Cardiac muscle cell (in vitro differentiated cells and primary cell): ENCODE results near the gene NAXE. TPM values are rescaled to one million over a fixed set of nuclear protein-coding genes. Genes with fewer than 3 reads are reported as not detected.
"Not testable (repeated sequence)": the region's sequence is repeated elsewhere in the genome, so short reads cannot be mapped to it uniquely, and the experiment has no call there.

Source experiments
- DNase-seq, 2 donors: peaks; one replicate each; pipeline versions ENCODE4 v3.0.0 to v3.0.0-alpha.2; 2010 to 2017; ENCODE audit warnings: low read depth in 1 of 2, low spot score in 1 of 2
- H3K27ac ChIP-seq: fragments of 200-600 bp; sonication (generic); 2 replicates; pipeline ENCODE4 v1.5.1; 2016
- H3K27me3 ChIP-seq: fragments of 200-600 bp; sonication (generic); 2 replicates; pipeline ENCODE4 v1.6.0; 2016; ENCODE audit warnings: control low read depth
- H3K36me3 ChIP-seq: fragments of 200-600 bp; sonication (generic); 2 replicates; pipeline ENCODE4 v1.5.1; 2016; ENCODE audit warnings: control low read depth
- H3K4me1 ChIP-seq: fragments of 200-600 bp; sonication (generic); 2 replicates; pipeline ENCODE4 v1.8.1; 2017; ENCODE audit warnings: low read depth, mild to moderate bottlenecking, mixed run types
- H3K4me3 ChIP-seq: fragments of 200-600 bp; sonication (generic); 2 replicates; pipeline ENCODE4 v1.5.1; 2016; ENCODE audit warnings: mild to moderate bottlenecking
- H3K9me3 ChIP-seq: fragments of 200-600 bp; sonication (generic); 2 replicates; pipeline ENCODE4 v1.5.1; 2017; ENCODE audit warnings: low read depth, mild to moderate bottlenecking, control low read depth
- CTCF ChIP-seq: IDR thresholded peaks from 2 replicates; pipeline ENCODE4 v1.5.1; 2012; ENCODE audit warnings: low read depth, mild to moderate bottlenecking, low read length
- polyA plus RNA-seq: library from polyadenylated mRNA; unstranded; fragments of >200 nt; fragmentation: Nextera tagmentation; extraction: Ambion mirVana; gene quantifications from 2 replicates; pipeline ENCODE4 v1.2.1, GENCODE V29; 2016
- total RNA-seq: library from RNA; depleted of rRNA; stranded (reverse); fragments of >200 nt; gene quantifications from 2 replicates; pipeline ENCODE4 v1.2.3, GENCODE V29; 2016

NAXE gene
- total and polyA plus RNA-seq, 2 experiments from 2014 or later: 130 to 166 TPM

DNA sequence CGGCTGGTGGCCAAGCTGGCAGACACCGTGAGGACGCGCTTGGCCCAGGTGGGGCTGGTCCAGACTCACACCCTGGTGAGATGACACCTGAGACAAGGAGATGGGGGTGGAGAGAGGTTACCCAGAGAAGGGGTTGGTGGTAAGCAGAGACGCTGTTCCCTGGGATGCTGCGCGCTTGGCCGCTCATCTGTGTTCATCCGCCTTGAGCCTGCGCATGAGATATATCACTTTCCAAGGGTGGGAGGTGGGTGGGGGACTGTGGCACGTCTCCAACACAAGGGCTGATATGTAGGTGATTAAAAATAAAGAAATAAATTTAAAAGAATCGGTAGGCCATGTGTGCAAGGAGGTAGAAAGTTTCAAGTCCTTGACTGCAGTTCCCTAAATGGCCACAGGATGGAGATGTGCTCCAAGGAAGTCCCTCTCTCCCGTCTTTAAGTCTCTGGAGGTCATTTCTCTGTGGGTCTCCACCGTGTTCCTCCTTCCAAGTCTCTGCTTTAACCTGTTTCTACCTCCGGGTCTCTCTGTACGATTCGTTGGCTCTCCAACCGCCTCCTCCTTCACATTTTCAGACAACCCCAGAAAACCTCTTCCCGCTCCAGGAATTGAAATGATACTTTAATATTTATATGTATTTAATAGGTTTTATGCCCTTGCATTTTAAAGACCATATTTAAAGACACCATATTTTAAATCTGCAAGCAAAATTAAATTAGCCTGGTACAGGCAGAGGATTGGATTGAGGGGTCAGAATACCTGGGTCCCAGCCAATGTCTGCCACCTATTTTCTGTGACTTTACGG is 7.6 kb upstream of the NAXE start:
- TF ChIP-seq CTCF: peak; percentile 90
- H3K9me3 ChIP-seq: no peaks in the 10 kb centered on the region
- H3K27ac ChIP-seq: no peak overlapping the region
- peak; percentile 82 to 89 for DNase-seq
- H3K4me3 ChIP-seq: no peak overlapping the region
- H3K36me3 ChIP-seq: no peaks in the 10 kb centered on the region
- H3K27me3 ChIP-seq: no peaks in the 10 kb centered on the region
- peaks cover 8% of the 10 kb centered on the region for H3K4me1 ChIP-seq

- no peak overlapping the region for H3K4me3 ChIP-seq
- DNase-seq: peak in 1 of 2 donors; percentile 39
These were observed 6.8 kb upstream of the NAXE start for GRCh38 chr1:156584813-156585212.

DNA sequence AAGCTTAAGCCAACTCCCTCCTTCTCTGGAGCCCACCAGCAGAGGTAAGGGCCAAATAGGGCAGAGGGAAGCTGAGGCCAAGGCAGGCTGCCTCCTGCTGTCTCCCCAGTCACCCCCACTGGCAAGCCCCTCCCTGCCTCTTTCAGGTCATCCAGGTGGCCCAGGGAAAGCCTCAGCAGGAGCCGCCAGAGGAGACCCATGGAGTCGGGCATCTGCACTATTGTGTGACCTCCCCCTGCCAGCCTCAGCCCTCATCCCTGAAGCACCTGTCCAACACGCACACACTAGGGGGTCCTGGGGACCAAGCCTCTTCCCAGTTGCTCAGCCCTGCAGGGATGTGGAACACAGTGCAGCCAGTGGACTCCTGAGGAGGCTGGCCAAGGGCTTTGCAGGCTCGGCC is 5.3 kb upstream of the NAXE start:
- no peak for TF ChIP-seq CTCF
- Histone ChIP-seq H3K4me3 (no peak overlapping the region), H3K4me1 (no peaks in the 10 kb centered on the region), H3K9me3 (no peaks in the 10 kb centered on the region), H3K27me3 (no peaks in the 10 kb centered on the region), H3K36me3 (no peaks in the 10 kb centered on the region), H3K27ac (no peak overlapping the region)
- DNase-seq: no peak

More at GRCh38 chr1:156584813-156585212, 6.8 kb upstream of the NAXE start:
- Histone ChIP-seq H3K4me1 (peaks cover 4% of the 10 kb centered on the region), H3K27ac (no peak overlapping the region), H3K27me3 (no peaks in the 10 kb centered on the region), H3K36me3 (no peaks in the 10 kb centered on the region), H3K9me3 (no peaks in the 10 kb centered on the region)
- no peak for TF ChIP-seq CTCF

DNA sequence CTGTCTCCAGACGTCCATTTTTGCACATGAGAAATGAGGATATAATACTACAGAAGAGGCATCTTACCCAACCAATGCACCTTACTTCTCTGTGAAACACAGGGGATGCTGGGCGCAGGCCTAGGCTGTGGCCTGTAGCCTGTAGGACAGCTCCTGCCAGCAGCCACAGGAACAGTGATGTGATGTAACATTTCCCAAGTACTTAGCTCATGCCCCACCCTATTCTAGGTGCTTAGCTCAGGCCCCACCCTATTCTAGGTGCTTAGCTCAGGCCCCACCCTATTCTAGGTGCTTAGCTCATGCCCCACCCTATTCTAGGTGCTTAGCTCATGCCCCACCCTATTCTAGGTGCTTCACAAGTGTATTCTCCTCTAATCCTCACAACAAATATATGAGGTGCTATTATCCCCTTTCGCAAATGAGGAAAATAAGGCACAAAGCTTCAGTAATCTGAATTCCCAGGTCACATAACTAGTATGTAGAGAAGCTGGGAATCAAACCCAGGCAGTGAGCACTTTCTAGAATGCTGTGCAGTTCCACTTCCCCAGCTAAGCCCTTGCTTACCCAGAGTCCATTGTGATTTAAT is 4.6 kb upstream of the NAXE start:
- no peak for DNase-seq
- H3K4me3 ChIP-seq: no peak overlapping the region
- no peaks in the 10 kb centered on the region for H3K27me3 ChIP-seq
- TF ChIP-seq CTCF: no peak
- H3K36me3 ChIP-seq: no peaks in the 10 kb centered on the region
- H3K27ac ChIP-seq: no peak overlapping the region
- H3K9me3 ChIP-seq: no peaks in the 10 kb centered on the region
- H3K4me1 ChIP-seq: no peaks in the 10 kb centered on the region

- not testable (repeated sequence) for H3K9me3 ChIP-seq, H3K27me3 ChIP-seq, H3K4me3 ChIP-seq
These were observed 3.6 kb upstream of the NAXE start for GRCh38 chr1:156587927-156588326.

DNA sequence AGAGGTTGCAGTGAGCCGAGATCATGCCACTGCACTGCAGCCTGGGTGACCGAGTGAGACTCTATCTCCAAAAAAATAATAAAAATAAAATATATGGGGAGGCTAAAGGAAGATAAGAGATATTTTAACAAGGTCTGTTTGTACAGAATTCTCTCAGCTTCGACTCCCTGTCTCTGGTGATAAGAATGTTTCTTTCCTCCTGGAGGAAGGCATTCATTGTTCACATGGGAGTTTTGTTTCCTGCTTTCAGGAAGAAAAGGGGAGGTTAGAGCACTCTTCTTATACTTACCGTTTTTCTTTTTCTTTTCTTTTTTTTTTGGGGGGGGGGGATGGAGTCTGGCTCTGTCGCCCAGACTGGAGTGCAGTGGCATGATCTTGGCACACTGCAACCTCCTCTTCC is 2.0 kb upstream of the NAXE start:
- no peak for DNase-seq
- peaks cover 6% of the 10 kb centered on the region for H3K36me3 ChIP-seq
- H3K27ac ChIP-seq: no peak overlapping the region
- H3K27me3 ChIP-seq: no peaks in the 10 kb centered on the region
- H3K9me3 ChIP-seq: no peaks in the 10 kb centered on the region
- H3K4me3 ChIP-seq: no peak overlapping the region
- H3K4me1 ChIP-seq: peaks cover 5% of the 10 kb centered on the region
- TF ChIP-seq CTCF: no peak

More at GRCh38 chr1:156587927-156588326, 3.6 kb upstream of the NAXE start:
- H3K4me1 ChIP-seq, DNase-seq, H3K36me3 ChIP-seq, H3K27ac ChIP-seq: not testable (repeated sequence)
